ENCODE measurements around the gene CCDC141. TPM values are rescaled to one million over a fixed set of nuclear protein-coding genes. Genes with fewer than 3 reads are reported as not detected.
"Not testable (repeated sequence)": the region's sequence is repeated elsewhere in the genome, so short reads cannot be mapped to it uniquely, and the experiment has no call there.

Gene CCDC141
- 1.2 and 1.5 TPM in 2 replicates for total RNA-seq

DNA sequence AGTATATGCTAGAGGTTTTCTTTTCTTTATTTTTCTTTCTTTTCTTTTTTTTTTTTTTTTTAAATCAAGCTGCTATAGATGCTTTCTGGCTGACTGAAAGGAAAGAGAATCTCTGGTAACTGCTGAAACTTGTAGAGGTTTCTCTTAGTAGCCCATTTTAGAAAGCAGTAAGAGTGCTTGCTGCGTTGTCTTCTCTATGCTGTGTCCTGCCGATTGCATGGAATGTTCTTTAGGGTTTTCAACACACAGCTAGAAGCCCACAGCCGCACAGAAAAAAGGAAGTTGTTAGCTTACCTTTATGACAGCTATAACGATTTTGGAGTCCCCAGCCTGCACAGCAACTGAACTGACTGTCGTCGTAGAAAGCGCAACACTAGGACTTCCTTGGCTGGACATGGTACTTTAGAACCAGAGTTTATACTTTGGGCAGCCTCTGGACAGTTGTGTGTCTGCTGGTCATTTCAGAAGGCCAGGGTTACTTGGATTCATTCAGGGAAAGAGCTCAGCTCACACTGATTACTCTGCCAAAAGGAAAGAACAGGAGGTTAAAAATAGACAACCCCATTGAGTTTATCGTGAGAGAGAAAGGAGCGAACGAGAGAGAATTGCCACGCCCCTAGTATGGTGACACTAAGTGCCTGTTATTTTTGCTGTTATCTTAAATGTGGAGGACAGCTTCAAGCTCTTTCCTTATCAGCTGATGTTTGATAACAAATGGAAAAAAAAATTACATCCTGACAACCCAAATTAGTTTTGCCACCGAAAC lies at the start of gene CCDC141:
TSS of gene CCDC141 (minus strand) at position 592 of the 766 bp plus-strand sequence. CDS start at position 396, 196 bp downstream.
- DNase-seq = no peak

DNA sequence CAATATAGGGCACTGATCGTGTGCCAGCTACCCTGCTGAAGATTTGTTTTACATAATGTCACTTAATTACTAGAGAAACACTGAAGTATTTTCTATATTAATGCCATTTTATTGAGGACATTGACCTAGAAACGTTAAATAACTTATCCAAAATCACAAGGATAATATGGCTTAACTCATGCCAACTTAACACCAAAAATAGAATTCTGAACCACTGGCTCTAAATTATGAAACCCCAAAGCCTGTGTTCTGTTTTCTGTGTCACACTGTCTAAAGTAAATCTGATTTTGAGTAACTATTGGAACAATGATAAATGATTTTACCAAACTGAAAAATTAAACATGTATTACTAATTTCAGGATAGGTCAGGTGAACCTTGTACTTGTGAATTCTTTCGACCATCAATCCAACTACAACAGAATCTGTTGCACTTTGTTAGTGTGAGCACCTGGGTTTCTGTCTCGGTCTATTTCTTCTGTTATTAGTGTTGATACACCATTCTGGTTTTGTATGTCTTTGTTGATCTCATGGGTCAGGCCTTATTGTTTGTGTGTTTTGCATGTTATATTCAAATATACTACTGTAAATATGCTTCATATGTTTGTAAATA lies 48.2 kb upstream of the CCDC141 start:
- DNase-seq = no peak

GRCh38 chr2:179097131-179097530 lies 47.2 kb upstream of the CCDC141 start:
- no peak for DNase-seq

DNA sequence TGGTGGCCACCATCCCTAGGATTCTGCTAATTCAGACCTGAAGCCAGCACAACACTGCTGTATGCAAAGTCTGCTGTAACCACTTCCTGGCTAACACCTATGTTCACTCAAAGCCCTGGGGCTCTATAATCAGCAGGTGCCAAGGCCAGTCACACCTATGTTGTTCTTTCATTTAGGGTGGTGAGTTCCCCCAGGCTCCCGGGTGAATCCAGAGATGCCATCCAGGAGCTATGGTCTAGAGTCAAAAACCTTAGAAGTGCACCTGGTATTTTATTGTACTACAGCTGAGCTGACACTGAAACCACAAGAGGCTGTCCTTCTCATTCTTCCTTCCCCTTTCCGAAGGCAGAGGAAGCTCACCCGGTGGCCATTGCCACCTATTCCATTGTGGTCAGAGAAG lies 46.2 kb upstream of the CCDC141 start:
- no peak for DNase-seq

DNA sequence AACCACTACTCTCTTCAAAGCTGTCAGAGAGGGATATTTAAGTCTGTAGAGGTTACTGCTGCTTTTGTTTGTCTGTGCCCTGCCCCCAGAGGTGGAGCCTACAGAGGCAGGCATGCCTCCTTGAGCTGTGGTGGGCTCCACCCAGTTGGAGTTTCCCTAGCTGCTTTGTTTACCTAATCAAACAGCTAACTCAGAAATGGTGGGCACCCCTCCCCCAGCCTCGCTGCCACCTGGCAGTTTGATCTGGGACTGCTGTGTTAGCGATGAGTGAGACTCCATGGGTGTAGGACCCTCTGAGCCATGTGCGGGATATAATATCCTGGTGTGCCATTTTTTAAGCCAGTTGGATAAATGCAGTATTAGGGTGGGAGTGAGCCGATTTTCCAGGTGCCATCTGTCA lies 43.0 kb upstream of the CCDC141 start:
- not testable (repeated sequence) for DNase-seq

- DNase-seq = no peak
These were observed 32.8 kb upstream of the CCDC141 start for GRCh38 chr2:179082697-179083096.

DNA sequence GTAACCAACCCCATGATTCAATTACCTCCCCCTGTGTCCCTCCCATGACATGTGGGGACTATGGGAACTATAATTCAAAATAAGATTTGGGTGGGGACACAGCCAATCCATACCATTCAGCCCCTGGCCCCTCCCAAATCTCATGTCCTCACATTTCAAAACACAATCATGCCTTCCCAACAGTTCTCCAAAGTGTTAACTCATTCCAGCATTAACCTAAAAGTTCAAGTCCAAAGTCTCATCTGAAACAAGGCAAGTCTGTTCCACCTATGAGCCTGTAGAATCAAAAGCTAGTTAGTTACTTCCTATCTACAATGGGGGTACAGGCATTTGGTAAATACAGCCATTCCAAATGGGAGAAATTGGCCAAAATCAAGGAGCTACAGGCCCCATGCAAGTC lies 32.0 kb upstream of the CCDC141 start:
- DNase-seq = no peak

DNA sequence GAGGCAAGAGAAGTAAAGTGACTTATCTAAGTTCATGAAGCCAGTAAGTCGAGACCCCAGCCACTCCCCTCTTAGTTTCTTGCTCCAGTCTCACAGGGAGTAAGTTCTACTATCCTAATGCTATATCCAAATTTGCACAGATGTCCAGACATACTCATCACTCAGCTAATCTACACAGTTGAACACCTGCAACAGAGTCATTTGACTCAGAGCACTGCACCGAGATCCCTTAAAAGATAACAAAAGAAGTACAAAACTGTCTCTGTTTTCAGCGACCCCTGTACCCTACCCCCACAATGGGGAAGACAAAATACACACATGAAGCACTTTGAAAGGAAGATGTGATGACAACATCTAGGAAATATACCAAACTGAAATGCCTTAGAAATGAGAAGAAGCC lies 22.6 kb upstream of the CCDC141 start:
- no peak for DNase-seq

GRCh38 chr2:179071810-179072355 lies 21.9 kb upstream of the CCDC141 start:
- DNase-seq = no peak

DNA sequence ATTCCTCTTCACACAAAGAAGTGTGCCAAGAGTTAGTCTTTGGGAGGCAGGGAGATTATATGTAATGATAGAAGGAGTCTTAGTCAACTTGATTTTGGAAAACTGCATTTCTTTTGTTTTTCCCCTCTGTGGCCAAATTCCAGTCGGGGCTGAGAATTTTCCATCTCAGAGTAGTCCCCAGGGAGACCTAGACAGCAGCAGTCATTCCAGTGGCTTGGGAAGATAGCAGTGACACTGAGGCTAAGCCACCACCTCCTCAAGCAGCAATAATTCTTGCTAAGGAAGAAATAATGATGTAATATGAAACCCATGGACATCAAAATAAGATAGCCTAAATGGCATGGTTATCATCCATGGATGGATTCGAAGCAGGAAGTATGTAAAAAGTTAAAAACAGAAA lies 21.0 kb upstream of the CCDC141 start:
- DNase-seq = no peak

DNA sequence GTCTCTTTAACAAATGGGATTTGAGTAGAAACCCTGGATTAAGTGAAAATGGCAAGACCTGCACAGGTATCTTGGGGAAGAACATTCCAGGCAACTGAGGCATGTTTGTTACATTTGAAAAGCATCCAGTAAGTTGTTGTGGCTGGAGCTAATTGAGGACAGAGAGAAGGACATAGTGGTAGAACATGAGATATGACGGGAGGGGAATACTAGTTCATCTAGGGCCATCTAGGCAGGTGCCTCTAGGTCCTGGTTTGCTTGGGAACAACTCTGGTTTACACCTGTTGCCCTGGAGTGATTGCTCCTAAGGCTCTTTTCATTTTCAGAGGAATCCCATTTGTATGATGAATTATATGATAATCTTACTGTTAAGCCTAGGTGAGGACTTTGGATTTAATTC lies 19.7 kb upstream of the CCDC141 start:
- DNase-seq = no peak

- no peak for DNase-seq
These were observed 19.2 kb upstream of the CCDC141 start for GRCh38 chr2:179068991-179069643.

DNA sequence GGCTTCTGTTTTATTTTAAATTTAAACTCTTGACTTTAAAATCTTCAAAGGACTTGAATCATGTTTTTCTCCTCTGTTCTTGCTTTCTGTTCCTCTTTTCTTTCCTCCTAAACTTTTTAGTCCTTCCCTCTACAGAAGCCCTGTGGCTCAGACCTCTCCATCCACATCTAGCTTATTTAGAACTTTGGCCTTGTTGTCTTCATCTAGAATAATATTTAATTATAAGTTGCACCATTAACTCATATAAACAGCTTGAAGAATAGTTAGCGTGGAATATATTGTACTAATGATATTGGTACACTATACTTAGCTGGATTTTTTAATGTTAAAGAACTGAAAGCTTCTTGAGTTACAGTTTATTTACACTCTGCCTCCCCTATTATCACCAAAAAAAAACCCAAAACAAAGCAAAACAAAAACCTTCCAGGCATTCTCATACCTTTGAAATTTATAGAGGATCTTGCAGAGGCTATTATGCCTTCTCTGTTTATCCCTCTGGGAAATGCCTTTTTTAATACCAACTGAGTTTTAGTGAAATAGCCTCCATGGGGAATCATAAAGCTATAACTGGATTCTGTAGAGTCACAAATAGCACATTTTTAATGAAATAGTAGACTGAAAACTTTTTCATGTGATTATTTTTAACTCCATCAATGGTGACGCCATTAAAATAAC lies 9.2 kb upstream of the CCDC141 start:
- DNase-seq = no peak

GRCh38 chr2:179057737-179058136 lies 7.8 kb upstream of the CCDC141 start:
- no peak for DNase-seq

DNA sequence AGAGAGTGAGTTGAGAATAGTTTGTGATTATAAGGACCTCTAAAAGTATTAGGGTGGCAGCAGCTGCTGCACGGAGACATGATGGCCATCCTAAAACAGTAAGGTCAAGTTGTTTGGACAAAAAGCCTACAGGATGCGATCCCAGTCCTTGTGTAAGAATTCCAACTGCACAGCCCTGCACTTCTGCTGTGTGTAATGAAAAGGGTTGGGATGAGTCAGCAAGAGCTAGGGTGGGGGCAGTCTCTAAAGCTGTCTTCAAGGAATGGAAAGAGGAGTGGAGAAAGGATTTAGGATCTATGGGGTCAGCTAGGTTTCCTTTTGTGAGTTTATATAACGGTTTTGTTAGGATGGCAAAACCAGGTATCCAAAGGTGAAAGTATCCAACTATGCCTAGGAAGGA lies 3.6 kb upstream of the CCDC141 start:
- not testable (repeated sequence) for DNase-seq

- DNase-seq = no peak
These were observed 1.3 kb upstream of the CCDC141 start for GRCh38 chr2:179051250-179051649.

DNA sequence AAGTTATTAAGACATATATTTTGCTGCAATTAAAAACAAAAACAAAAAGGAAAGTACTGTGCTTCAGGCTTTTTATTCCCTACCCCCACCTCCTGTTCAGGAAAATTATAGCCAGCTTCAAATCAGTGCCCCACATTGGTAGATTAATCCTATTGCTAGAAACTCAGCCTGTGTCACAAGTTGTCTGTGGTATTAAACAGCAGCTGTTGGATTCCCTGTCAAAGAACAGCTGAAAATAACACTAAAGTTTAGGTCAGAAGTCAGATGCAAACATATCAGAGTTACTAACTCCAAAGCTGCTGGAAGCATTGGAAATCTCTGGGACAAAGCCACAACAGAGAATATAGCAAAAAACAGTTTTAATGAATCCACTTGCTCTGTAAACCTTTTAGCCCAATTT lies 818 bp upstream of the CCDC141 start:
- DNase-seq = no peak

GRCh38 chr2:179049203-179049545 lies 763 bp downstream of the CCDC141 start:
- DNase-seq = no peak

- DNase-seq = no peak
These were observed 1.8 kb downstream of the CCDC141 start for GRCh38 chr2:179048099-179048498.

GRCh38 chr2:179045602-179046001 lies 4.3 kb downstream of the CCDC141 start:
- DNase-seq = not testable (repeated sequence)

DNA sequence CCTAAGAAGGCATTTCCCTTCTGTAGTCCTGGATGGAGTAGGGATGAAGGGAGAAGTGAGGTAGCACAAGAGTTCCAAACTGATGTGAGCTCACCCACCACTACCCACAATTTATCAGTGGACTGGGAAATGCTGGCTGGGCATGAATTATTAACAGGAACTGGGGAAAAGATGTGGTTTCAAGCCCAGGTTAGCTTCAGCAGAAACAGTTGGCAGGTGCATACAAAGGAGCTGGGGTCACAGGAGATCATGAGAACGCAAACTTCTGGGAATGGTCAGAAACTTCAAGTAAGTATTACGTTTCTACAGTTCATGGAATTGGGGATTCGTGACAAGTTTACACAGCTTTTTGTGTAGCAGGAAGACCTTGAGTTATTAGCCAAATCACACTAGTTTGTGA lies 5.4 kb downstream of the CCDC141 start:
- DNase-seq = no peak

DNA sequence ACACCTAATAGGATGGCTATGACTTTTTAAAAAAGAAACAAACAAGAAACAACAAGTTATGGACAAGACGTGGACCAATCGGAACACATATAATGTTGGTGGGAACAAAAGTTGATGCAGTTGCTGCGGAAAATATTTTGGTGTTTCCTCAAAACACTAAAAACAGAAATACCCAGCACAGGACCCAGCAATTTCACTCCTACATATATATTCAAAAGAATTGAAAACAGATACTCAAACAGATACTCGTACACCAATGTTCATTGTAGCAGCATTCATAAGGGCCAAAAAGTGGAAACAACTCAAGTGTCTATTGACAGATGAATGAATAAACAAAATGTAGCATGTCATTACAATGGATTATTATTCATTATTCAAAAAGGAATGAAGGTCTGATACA lies 12.1 kb downstream of the CCDC141 start:
- no peak for DNase-seq

GRCh38 chr2:179036353-179036905 lies 13.5 kb downstream of the CCDC141 start:
- DNase-seq = no peak

Data from dermis blood vessel endothelial cell (primary cell).